Lower lobe of right lung (tissue), 2 donors: ENCODE results near the gene KCNQ5. TPM values are rescaled to one million over a fixed set of nuclear protein-coding genes. Genes with fewer than 3 reads are reported as not detected.

Source experiments
- ATAC-seq, 2 donors: fragments of 200-7000 bp; cut with Tn5 transposase; one replicate each; pipeline ENCODE4 v1.9.1; 2020 to 2022; ENCODE audit warnings: mild to moderate bottlenecking in 2 of 2, moderate library complexity in 2 of 2
- DNase-seq: peaks from one replicate; pipeline ENCODE4 v3.0.0-alpha.2; 2020
- H3K27ac ChIP-seq: fragments of 200-600 bp; one replicate; pipeline ENCODE4 v1.8.0; 2022
- H3K27me3 ChIP-seq: fragments of 200-600 bp; one replicate; pipeline ENCODE4 v1.8.0; 2022; ENCODE audit warnings: low read depth
- H3K36me3 ChIP-seq: fragments of 200-600 bp; one replicate; pipeline ENCODE4 v1.8.0; 2022; ENCODE audit warnings: mild to moderate bottlenecking
- H3K4me1 ChIP-seq: fragments of 200-600 bp; one replicate; pipeline ENCODE4 v1.8.0; 2022
- H3K4me3 ChIP-seq: fragments of 200-600 bp; one replicate; pipeline ENCODE4 v1.8.0; 2022; ENCODE audit warnings: mild to moderate bottlenecking
- H3K9me3 ChIP-seq: fragments of 200-600 bp; one replicate; pipeline ENCODE4 v1.8.0; 2022
- intact Hi-C: fragments of 100-400 bp; cut with DNase I; formaldehyde crosslinking; loops from one replicate; pipeline ENCODE4 v1.11.0; 2022
- total RNA-seq: library from RNA; stranded (reverse); fragmentation: NEBNext Ultra II Directional; extraction: Animal tissue kit (Norgen Biotek cat#: 25700); gene quantifications from one replicate; pipeline ENCODE4 v1.2.1, GENCODE V29; 2021
- TF ChIP-seq, protein P1 (sequence below): fragments of 200-600 bp; IDR thresholded peaks from one replicate; pipeline ENCODE4 v1.8.0; 2022; ENCODE audit warnings: antibody characterized with exemption, mild to moderate bottlenecking
- donor health status: DM: no; HTN: yes; CAD: no; lungs with severe emphysema.

The KCNQ5 gene
- total RNA-seq, 1 donor from 2014 or later = 0.35 TPM

GRCh38 chr6:72825315-72825911 is 203.5 kb downstream of the KCNQ5 start:
- Histone ChIP-seq H3K4me3 (no peak overlapping the region), H3K36me3 (no peaks in the 10 kb centered on the region), H3K27ac (no peak overlapping the region), H3K27me3 (no peaks in the 10 kb centered on the region), H3K4me1 (no peaks in the 10 kb centered on the region), H3K9me3 (no peaks in the 10 kb centered on the region)
- ATAC-seq (no peak), DNase-seq (no peak)
- TF ChIP-seq, protein P1, sequence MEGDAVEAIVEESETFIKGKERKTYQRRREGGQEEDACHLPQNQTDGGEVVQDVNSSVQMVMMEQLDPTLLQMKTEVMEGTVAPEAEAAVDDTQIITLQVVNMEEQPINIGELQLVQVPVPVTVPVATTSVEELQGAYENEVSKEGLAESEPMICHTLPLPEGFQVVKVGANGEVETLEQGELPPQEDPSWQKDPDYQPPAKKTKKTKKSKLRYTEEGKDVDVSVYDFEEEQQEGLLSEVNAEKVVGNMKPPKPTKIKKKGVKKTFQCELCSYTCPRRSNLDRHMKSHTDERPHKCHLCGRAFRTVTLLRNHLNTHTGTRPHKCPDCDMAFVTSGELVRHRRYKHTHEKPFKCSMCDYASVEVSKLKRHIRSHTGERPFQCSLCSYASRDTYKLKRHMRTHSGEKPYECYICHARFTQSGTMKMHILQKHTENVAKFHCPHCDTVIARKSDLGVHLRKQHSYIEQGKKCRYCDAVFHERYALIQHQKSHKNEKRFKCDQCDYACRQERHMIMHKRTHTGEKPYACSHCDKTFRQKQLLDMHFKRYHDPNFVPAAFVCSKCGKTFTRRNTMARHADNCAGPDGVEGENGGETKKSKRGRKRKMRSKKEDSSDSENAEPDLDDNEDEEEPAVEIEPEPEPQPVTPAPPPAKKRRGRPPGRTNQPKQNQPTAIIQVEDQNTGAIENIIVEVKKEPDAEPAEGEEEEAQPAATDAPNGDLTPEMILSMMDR = no peak
- intact Hi-C loops = no loop called here

- Histone ChIP-seq H3K27ac (no peak overlapping the region), H3K36me3 (no peaks in the 10 kb centered on the region), H3K27me3 (no peaks in the 10 kb centered on the region), H3K4me3 (no peak overlapping the region), H3K9me3 (no peaks in the 10 kb centered on the region), H3K4me1 (no peaks in the 10 kb centered on the region)
- intact Hi-C loops = no loop called here
- TF ChIP-seq, protein P1 = no peak
- DNase-seq (no peak), ATAC-seq (no peak)
Measured at GRCh38 chr6:72826037-72826436, 204.2 kb downstream of the KCNQ5 start.

- Histone ChIP-seq H3K27ac (no peak overlapping the region), H3K27me3 (no peaks in the 10 kb centered on the region), H3K4me3 (no peak overlapping the region), H3K4me1 (no peaks in the 10 kb centered on the region), H3K36me3 (no peaks in the 10 kb centered on the region), H3K9me3 (no peaks in the 10 kb centered on the region)
- intact Hi-C loops = no loop called here
- TF ChIP-seq, protein P1 = no peak
- no peak for DNase-seq
- no peak for ATAC-seq
Measured at GRCh38 chr6:72826744-72827438, 205.0 kb downstream of the KCNQ5 start.

- ATAC-seq = no peak
- TF ChIP-seq, protein P1 = no peak
Measured at GRCh38 chr6:72828904-72829303, 207.0 kb downstream of the KCNQ5 start.

GRCh38 chr6:72832271-72832670 is 210.4 kb downstream of the KCNQ5 start:
- intact Hi-C loops = no loop called here
- no peaks in the 10 kb centered on the region for H3K36me3 ChIP-seq
- no peak overlapping the region for H3K27ac ChIP-seq
- TF ChIP-seq, protein P1 = no peak
- no peak for DNase-seq
- ATAC-seq = no peak
- no peak overlapping the region for H3K4me3 ChIP-seq
- H3K27me3 ChIP-seq = no peaks in the 10 kb centered on the region
- H3K9me3 ChIP-seq = no peaks in the 10 kb centered on the region
- H3K4me1 ChIP-seq = no peaks in the 10 kb centered on the region

More at GRCh38 chr6:72828904-72829303, 207.0 kb downstream of the KCNQ5 start:
- H3K27ac ChIP-seq = no peak overlapping the region
- H3K4me1 ChIP-seq = no peaks in the 10 kb centered on the region
- intact Hi-C loops = no loop called here
- no peak overlapping the region for H3K4me3 ChIP-seq
- no peaks in the 10 kb centered on the region for H3K36me3 ChIP-seq
- no peak for DNase-seq
- no peaks in the 10 kb centered on the region for H3K27me3 ChIP-seq
- no peaks in the 10 kb centered on the region for H3K9me3 ChIP-seq
